ENCODE measurements around the gene TBC1D25. TPM values are rescaled to one million over a fixed set of nuclear protein-coding genes. Genes with fewer than 3 reads are reported as not detected.

TBC1D25 gene
- total RNA-seq, 2 experiments from 2014 or later = 26.7 to 30.5 TPM

GRCh38 chrX:48597353-48598264 lies 58.1 kb downstream of the TBC1D25 start, which contains the start of gene WDR13:
Gene WDR13, plus strand, starts transcription at chrX:48597492. Its CDS starts 505 bp downstream, at chrX:48597997.
- peaks cover 26% of the 10 kb centered on the region for H3K36me3 ChIP-seq (ENCODE audit: insufficient read depth, low read length)
- no peaks in the 10 kb centered on the region for H3K9me3 ChIP-seq (ENCODE audit: control insufficient read depth in 1 of 2, insufficient read depth in 1 of 2, low read length in 2 of 2)
- H3K4me1 ChIP-seq (ENCODE audit: insufficient read depth, low read length) = peaks cover 19% of the 10 kb centered on the region
- peak within 1 kb of the TSS; percentile 90 for H3K4me3 ChIP-seq (ENCODE audit: low read length)
- TF ChIP-seq, protein P1, sequence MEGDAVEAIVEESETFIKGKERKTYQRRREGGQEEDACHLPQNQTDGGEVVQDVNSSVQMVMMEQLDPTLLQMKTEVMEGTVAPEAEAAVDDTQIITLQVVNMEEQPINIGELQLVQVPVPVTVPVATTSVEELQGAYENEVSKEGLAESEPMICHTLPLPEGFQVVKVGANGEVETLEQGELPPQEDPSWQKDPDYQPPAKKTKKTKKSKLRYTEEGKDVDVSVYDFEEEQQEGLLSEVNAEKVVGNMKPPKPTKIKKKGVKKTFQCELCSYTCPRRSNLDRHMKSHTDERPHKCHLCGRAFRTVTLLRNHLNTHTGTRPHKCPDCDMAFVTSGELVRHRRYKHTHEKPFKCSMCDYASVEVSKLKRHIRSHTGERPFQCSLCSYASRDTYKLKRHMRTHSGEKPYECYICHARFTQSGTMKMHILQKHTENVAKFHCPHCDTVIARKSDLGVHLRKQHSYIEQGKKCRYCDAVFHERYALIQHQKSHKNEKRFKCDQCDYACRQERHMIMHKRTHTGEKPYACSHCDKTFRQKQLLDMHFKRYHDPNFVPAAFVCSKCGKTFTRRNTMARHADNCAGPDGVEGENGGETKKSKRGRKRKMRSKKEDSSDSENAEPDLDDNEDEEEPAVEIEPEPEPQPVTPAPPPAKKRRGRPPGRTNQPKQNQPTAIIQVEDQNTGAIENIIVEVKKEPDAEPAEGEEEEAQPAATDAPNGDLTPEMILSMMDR (IDR thresholded peaks at IDR 0.05) = no peak
- ChIA-PET CTCF (no interaction called here), POLR2A (interaction anchor here (0.7 to 1.7 kb wide), 7 partner anchors 23 to 577 kb away, joined by 3 to 27 read pairs (median 4); partner anchors contain the start of genes RBM3, TBC1D25 and ZNF630)
- H3K9me3 Mint-ChIP-seq = no peaks in the 10 kb centered on the region
- intact Hi-C loops (cut with DNase I, micrococcal nuclease) = loop anchor here (2.0 to 5.0 kb wide), 4 partner anchors 75 to 360 kb away; partner anchors contain the start of genes EBP (in 1 of the 2), FTSJ1 (in 1 of the 2) and OTUD5 (in 1 of the 2)
- H3K4me3 Mint-ChIP-seq = peak within 1 kb of the TSS; percentile 98
- peak; percentile 81 for ATAC-seq (ENCODE audit: poor library complexity)
- no peaks in the 10 kb centered on the region for H3K27me3 ChIP-seq (ENCODE audit: control insufficient read depth in 1 of 2, insufficient read depth in 2 of 2, low read length in 2 of 2)
- peak within 1 kb of the TSS; percentile 100 for H3K27ac Mint-ChIP-seq
- peaks cover 15% of the 10 kb centered on the region for H3K4me1 Mint-ChIP-seq (ENCODE audit: low read depth)
- peak; percentile 81 to 95 (median 90) for DNase-seq
- no peaks in the 10 kb centered on the region for H3K27me3 Mint-ChIP-seq
- peaks cover 22% of the 10 kb centered on the region for H3K36me3 Mint-ChIP-seq (ENCODE audit: low read depth)
- H3K27ac ChIP-seq (ENCODE audit: low read depth in 1 of 2, low read length in 2 of 2) = peak within 1 kb of the TSS; percentile 96 to 99

GRCh38 chrX:48598614-48599013 lies 59.1 kb downstream of the TBC1D25 start:
- Mint-ChIP-seq H3K4me3 (no peak overlapping the region), H3K36me3 (ENCODE audit: low read depth) (peaks cover 27% of the 10 kb centered on the region), H3K4me1 (ENCODE audit: low read depth) (peaks cover 15% of the 10 kb centered on the region), H3K27ac (peak overlapping the region; percentile 100), H3K27me3 (no peaks in the 10 kb centered on the region), H3K9me3 (no peaks in the 10 kb centered on the region)
- peaks cover 19% of the 10 kb centered on the region for H3K4me1 ChIP-seq (ENCODE audit: insufficient read depth, low read length)
- no peak overlapping the region for H3K27ac ChIP-seq (ENCODE audit: low read depth in 1 of 2, low read length in 2 of 2)
- CTCF ChIA-PET = no interaction called here
- no peak overlapping the region for H3K4me3 ChIP-seq (ENCODE audit: low read length)
- intact Hi-C loops (cut with DNase I, micrococcal nuclease) = loop anchor here (2.0 to 5.0 kb wide), 4 partner anchors 76 to 359 kb away; partner anchors contain the start of genes EBP (in 1 of the 2), FTSJ1 (in 1 of the 2) and OTUD5 (in 1 of the 2)
- H3K9me3 ChIP-seq (ENCODE audit: control insufficient read depth in 1 of 2, insufficient read depth in 1 of 2, low read length in 2 of 2) = no peaks in the 10 kb centered on the region
- peaks cover 27% of the 10 kb centered on the region for H3K36me3 ChIP-seq (ENCODE audit: insufficient read depth, low read length)
- POLR2A ChIA-PET = interaction anchor here (0.7 to 1.7 kb wide), 7 partner anchors 24 to 578 kb away, joined by 3 to 27 read pairs (median 4); partner anchors contain the start of genes RBM3, TBC1D25 and ZNF630
- ATAC-seq (ENCODE audit: poor library complexity) = no peak
- TF ChIP-seq, protein P1 (IDR thresholded peaks at IDR 0.05) = no peak
- DNase-seq = peak in 1 of 14 experiments; percentile 35
- H3K27me3 ChIP-seq (ENCODE audit: control insufficient read depth in 1 of 2, insufficient read depth in 2 of 2, low read length in 2 of 2) = no peaks in the 10 kb centered on the region

- Histone ChIP-seq H3K9me3 (ENCODE audit: control insufficient read depth in 1 of 2, insufficient read depth in 1 of 2, low read length in 2 of 2) (no peaks in the 10 kb centered on the region), H3K36me3 (ENCODE audit: insufficient read depth, low read length) (peaks cover 29% of the 10 kb centered on the region), H3K27me3 (ENCODE audit: control insufficient read depth in 1 of 2, insufficient read depth in 2 of 2, low read length in 2 of 2) (no peaks in the 10 kb centered on the region), H3K4me1 (ENCODE audit: insufficient read depth, low read length) (peaks cover 19% of the 10 kb centered on the region), H3K27ac (ENCODE audit: low read depth in 1 of 2, low read length in 2 of 2) (no peak overlapping the region), H3K4me3 (ENCODE audit: low read length) (no peak overlapping the region)
- Mint-ChIP-seq H3K4me1 (ENCODE audit: low read depth) (peaks cover 15% of the 10 kb centered on the region), H3K27ac (peak overlapping the region; percentile 9), H3K36me3 (ENCODE audit: low read depth) (peaks cover 32% of the 10 kb centered on the region), H3K4me3 (no peak overlapping the region), H3K27me3 (no peaks in the 10 kb centered on the region), H3K9me3 (no peaks in the 10 kb centered on the region)
- ATAC-seq (ENCODE audit: poor library complexity) (no peak), DNase-seq (no peak)
- intact Hi-C loops (cut with DNase I, micrococcal nuclease) = loop anchor here (2.0 to 5.0 kb wide), 4 partner anchors 75 to 358 kb away; partner anchors contain the start of genes EBP (in 1 of the 2), FTSJ1 (in 1 of the 2) and OTUD5 (in 1 of the 2)
- CTCF ChIA-PET = no interaction called here
- POLR2A ChIA-PET = interaction anchor here (1.7 kb wide), 1 partner anchor 25 kb away, joined by 27 read pairs; the partner anchor contains the start of gene RBM3
- TF ChIP-seq, protein P1 (IDR thresholded peaks at IDR 0.05) = no peak
Measured at GRCh38 chrX:48599341-48599740, 59.8 kb downstream of the TBC1D25 start.

All from CD4-positive, alpha-beta T cell (primary cell).